Ishikawa (cell line): ENCODE results near the gene EHF.

ENCODE experiments used
- MAX ChIP-seq: IDR thresholded peaks from 2 replicates; pipeline ENCODE4 v1.6.1; 2012
- ZBTB7A ChIP-seq: IDR thresholded peaks from 2 replicates; pipeline ENCODE4 v1.6.1; 2012; ENCODE audit warnings: low read depth

- TF ChIP-seq ZBTB7A (no peak), MAX (no peak)
These were observed 65.0 kb downstream of the EHF start for GRCh38 chr11:34685864-34686263.
